Upper lobe of left lung (tissue), 4 donors: ENCODE results near the gene ANKDD1A.

ENCODE experiments used
- CTCF ChIP-seq, 6 experiments: fragments of 450-650 bp in 4 of 6; fragments of 200-600 bp in 2 of 6; sonication (generic) in 2 of 6; IDR thresholded peaks; one replicate each; pipeline ENCODE4 v1.5.1; 2016 to 2019; ENCODE audit warnings: antibody characterized with exemption in 6 of 6
- EP300 ChIP-seq, 4 donors: sonication (generic); formaldehyde crosslinking; IDR thresholded peaks; one replicate each; pipeline ENCODE4 v1.5.1; 2017; ENCODE audit warnings: antibody characterized with exemption in 4 of 4, control low read depth in 2 of 4
- POLR2A ChIP-seq, 4 donors: fragments of 450-650 bp; IDR thresholded peaks; one replicate each; pipeline ENCODE4 v1.5.1; 2016 to 2017; ENCODE audit warnings: antibody characterized with exemption in 4 of 4, mild to moderate bottlenecking in 2 of 4
- POLR2AphosphoS5 ChIP-seq, 2 donors: sonication (generic); formaldehyde crosslinking; IDR thresholded peaks; one replicate each; pipeline ENCODE4 v1.5.1; 2017; ENCODE audit warnings: antibody characterized with exemption in 2 of 2

DNA sequence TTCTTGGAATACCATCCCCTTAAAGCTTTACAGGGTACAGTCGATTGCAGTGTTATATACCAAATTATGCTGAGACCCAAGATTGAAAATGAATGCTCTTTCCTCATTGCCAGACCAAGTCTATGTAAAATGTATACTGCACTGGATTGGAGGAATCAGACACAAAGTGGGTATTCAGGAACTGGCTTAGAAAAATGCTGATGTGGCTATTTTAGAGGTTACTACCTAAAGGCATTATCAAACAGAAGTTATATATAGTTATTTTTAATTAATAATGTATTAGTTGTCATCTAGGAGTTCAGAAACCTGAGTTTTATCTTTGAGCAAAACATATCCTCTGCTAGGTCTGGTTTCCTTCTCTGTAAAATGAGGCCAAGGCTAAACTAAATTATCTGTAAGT lies 81.6 kb downstream of the ANKDD1A start:
- TF ChIP-seq CTCF (IDR thresholded peaks at IDR 0.05), result no peak
- TF ChIP-seq POLR2A (IDR thresholded peaks at IDR 0.05), result no peak
- no peak for TF ChIP-seq POLR2AphosphoS5 (IDR thresholded peaks at IDR 0.05)
- no peak for TF ChIP-seq EP300 (IDR thresholded peaks at IDR 0.05)
